KG1 (cell line): ENCODE data around the gene ARHGAP1.

Source experiments
- DNase-seq: peaks from one replicate; lab custom pipeline; 2025; lab: John Stamatoyannopoulos, UW

The ARHGAP1 gene

DNA sequence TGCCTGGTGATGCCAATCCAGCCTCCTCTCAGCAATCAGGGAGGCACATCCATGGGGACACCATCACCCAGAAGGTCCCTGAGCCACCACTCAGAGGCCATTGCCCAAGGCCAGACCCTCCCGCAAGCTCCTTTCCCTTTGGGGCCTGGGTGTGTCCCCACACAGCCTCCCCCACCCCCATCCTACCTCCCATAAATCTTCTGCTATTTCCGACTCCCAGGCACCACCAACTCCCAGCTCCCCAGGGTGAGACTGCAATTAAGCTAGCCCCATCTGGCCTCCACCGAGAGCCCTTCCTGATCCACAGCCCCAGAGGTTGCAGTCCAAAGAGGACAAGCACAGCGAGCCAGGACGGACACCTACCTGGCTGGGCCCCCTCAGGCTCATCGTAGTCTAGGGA lies 6.3 kb downstream of the ARHGAP1 start:
- DNase-seq, result no peak

- DNase-seq, result no peak
Observed at GRCh38 chr11:46693597-46694012, 6.8 kb downstream of the ARHGAP1 start.

GRCh38 chr11:46692450-46692849 lies 8.0 kb downstream of the ARHGAP1 start:
- DNase-seq, result no peak

GRCh38 chr11:46690702-46691101 lies 9.7 kb downstream of the ARHGAP1 start:
- DNase-seq, result no peak

DNA sequence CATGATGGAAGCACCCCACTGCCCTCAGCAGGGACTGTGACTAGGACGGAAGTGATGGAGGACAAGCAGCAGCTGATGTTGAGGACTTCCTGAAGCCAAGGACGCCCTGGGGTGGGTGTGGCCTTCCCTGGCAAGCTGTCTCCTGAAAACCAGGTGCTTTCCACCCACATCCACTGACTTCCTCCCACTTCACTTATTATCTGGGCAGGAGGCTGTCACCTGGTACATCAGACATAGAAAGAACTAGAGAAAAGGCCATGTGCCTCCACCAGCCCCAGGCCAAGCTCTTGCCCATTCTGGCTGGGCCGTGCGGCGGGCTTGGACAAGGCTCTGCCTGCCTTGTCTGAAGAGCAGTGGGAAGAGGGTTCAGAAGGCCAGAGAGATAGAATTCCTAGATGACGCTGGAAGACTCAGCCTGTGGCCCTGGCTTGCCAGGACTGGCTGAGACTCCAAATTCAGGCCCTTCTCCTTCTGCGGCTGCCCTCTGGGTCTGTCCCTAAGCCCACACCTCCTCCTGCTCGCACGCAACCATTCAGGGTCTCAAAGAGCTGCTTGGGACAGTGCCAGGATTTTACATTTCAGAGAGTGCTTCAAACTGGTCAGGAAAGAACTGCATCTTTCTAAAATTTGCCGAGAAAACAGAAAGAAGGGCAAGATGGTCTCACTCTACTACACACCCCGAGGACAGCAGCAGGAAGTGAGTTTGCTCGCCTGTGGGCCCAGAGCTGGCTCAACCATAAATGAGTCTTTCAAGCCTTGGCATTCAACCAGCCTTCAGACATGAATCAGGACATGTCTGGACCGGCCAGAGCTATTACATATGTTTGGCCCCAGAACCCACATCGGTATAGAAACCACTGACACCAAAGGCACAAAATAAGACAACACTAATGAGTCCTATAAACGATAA lies 13.3 kb downstream of the ARHGAP1 start:
- no peak for DNase-seq

GRCh38 chr11:46684367-46684766 lies 16.1 kb downstream of the ARHGAP1 start:
- no peak for DNase-seq

DNA sequence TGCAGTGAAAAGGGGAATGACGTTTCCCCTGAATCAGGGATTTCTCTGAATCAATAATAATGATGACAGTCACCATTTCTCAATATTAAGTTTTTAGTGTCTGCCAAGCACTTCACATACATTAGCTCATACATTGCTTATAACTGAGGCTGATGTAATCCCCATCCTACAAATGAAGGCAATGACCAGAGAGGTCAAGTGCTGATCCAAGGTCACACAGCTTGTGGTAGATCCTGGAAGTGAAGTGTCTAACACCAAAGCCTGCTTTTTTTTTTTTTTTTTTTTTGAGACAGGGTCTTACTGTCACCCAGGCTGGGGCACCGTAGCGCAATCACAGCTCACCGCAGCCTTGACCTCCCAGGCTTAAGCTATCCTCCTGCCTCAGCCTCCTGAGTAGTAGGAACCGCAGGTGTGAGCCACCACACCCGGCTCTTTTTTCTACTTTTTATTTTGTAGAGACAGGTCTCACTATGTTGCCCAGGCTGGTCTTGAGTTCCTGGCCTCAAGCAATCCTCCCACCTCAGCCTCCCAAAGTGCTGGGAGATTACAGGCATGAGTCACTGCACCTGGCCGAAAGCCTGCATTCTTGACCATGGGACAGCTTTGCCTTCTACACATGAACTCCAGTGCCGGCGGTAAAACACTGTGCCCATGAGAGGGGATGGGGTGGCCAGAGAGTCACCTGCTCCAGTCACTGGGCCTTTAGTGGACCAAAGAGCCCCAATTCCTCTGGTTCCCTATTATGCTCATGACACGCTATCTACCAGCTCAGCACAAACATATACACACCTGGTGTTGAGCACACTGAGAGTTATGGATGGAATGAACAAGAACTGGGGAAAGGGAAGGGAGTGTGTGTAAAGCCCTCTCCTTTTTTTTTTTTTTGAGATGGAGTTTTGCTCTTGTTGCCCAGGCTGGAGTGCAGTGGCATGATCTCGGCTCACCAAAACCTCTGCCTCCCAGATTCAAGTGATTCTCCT lies 17.4 kb downstream of the ARHGAP1 start:
- DNase-seq, result no peak

DNA sequence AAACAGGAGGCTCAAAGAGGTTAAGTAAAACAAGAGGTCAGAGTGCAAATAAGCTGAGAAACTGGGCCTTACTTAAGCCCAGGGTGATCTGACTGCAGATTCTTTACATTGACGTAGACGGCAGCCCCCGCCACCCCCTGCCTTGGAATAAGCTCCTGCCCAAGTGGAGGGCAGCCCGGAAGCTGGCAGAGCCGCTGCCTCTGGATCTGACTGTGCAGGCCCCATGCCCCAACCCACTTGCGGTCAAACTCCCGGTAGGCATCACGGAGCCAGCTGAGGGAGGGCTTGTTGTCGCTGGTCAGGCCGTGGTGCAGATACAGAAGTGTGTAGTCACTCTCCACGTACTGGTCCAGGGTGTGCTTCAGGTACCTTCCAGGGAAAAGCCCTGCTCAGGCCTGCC lies 18.6 kb downstream of the ARHGAP1 start:
- DNase-seq, result no peak

- DNase-seq, result no peak
Observed at GRCh38 chr11:46680815-46681214, 19.6 kb downstream of the ARHGAP1 start.

GRCh38 chr11:46680164-46680760 lies 20.2 kb downstream of the ARHGAP1 start:
- DNase-seq, result no peak

DNA sequence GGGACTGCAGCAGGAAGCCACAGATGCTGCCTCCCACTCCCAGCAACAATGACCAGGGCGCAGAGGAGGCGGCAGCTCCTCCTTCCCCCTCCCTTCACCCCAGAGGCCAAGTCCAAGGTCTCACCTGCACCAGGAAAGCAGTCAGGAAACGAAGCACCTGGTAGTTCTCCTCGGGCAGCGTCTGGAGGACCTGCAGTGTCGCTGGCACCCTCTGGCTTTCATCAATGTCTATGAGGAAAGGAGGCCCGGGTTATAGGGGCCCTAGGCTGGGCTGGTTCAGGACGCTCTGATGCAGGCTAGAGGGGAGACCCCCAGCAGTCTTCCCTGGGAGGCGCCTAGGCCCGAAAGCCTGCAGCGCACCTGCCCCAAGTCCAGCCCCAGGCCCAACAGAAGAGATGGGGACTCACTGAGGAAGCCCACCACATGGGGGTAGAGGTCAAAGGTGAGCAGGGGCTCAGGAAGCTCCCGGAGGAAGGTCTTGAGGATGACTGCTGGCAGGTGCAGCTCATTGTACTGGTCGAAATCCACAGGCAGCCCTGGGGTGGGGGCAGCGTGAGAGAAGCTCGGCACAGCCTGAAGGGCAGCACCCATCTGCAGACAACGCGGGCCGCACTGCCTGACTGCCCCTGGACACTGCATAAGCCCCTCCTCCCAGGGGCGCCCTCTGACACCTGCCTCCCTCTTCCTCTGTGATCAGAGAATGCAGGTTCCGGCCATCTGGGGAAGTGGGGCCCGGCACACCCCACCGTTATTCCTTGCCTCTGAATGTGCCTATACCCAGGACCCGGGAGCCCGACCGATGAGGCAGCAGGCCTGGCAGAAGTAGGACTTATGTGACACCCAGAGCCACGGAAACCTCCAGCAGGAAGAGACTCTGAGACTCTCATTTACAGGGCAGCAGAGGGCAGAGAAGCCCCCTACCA lies 20.9 kb downstream of the ARHGAP1 start:
- no peak for DNase-seq

GRCh38 chr11:46678741-46679130 lies 21.7 kb downstream of the ARHGAP1 start:
- DNase-seq, result no peak

DNA sequence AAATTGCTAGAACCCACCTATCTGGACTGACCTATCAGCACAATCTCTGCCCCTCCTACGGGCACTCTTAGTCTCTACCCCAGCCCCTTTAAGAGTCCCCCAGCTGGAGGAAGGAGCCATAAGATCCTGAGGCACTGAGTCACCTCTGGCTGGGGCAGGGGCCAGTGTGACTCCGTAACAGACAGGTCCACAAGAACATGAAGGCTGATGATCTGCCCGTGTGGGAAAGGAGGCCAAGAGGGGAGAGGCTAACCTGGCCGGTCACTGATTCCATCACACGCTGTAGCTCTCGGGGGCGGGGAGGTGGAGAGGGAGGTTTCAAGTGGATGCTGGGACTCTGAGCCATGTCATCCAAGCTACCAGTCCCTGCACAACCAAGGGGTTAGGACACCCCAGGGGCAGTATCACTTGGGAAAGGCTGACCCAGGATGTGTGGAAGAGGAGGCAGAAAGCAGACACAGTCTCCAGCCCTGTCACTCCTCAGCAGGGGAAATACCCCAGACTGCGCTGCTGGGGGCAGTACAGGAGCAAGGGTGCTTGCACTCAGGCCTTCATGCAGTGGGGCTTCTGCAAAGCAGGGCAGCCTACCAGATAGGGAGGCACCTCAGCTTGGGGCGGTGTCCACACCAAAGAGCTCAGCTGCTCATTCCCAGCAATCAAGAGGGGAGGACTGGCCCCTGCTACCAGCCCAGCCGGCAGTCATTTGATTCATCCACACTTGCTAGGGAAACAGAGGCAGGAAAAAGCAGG lies 22.3 kb downstream of the ARHGAP1 start:
- no peak for DNase-seq

- no peak for DNase-seq
Observed at GRCh38 chr11:46677169-46677568, 23.2 kb downstream of the ARHGAP1 start.

- no peak for DNase-seq
Observed at GRCh38 chr11:46676436-46677158, 23.8 kb downstream of the ARHGAP1 start.

DNA sequence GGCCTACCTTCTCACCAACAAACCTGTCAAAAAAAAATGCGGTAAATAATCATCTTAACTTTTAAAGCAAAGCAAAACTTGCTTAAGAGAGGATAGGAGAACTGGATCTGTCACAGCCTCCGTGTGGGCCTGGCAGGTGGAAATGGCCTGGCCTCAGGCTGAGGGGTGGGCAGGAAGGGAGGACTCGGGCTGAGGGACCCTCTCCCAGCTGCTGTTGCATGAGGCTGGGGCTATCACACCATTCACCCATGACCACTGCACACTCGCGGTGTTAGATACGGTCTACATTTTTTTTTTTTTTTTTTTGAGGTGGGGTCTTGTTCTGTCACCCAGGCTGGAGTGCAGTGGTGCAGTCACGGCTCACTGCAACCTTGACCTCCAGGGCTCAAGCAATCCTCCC lies 24.5 kb downstream of the ARHGAP1 start:
- DNase-seq, result no peak

DNA sequence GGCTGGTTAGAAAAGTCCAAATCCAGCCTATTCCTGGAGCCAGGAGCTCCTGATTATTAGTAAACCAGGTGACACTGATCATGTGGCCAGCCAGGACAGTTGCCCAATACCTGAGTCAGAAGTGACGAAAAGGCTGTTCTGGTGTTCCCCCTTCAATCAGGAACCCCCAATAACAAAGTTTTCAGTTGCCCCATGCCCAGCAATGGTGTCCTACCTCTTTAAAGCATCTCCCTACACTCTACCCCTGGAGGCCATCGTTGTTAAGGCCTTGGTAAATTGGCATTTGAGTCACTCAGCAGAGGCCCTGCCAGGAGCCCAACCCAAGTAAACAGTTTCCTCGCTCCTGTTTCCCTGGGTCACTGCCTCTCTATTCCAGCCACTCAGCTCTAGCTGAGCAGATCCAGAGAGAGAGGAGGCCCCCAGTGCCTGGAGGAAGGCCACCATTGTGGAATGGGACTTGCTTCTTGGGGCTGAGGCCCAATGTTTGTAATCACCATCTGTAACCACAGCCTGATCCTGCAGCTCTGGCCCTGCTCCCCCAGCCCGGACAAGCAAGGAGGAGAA lies 25.0 kb downstream of the ARHGAP1 start:
- no peak for DNase-seq

- no peak for DNase-seq
Observed at GRCh38 chr11:46674463-46675287, 25.7 kb downstream of the ARHGAP1 start.
